Suprapubic skin (tissue), 4 donors: ENCODE results near the gene SEC11A.

Experiments used
- EP300 ChIP-seq: sonication (generic); formaldehyde crosslinking; IDR thresholded peaks from one replicate; pipeline ENCODE4 v1.6.1; 2017; ENCODE audit warnings: antibody characterized with exemption
- POLR2A ChIP-seq, 2 donors: fragments of 450-650 bp; IDR thresholded peaks; one replicate each; pipeline ENCODE4 v1.6.1; 2017; ENCODE audit warnings: antibody characterized with exemption in 2 of 2, mild to moderate bottlenecking in 2 of 2, moderate library complexity in 2 of 2
- POLR2AphosphoS5 ChIP-seq, 3 donors: sonication (generic); formaldehyde crosslinking; IDR thresholded peaks; one replicate each; pipeline ENCODE4 v1.6.1; 2017; ENCODE audit warnings: antibody characterized with exemption in 3 of 3

- TF ChIP-seq POLR2AphosphoS5 (IDR thresholded peaks at IDR 0.05) (no peak), POLR2A (IDR thresholded peaks at IDR 0.05) (no peak), EP300 (no peak)
Observed at GRCh38 chr15:84760219-84760618, 44.3 kb upstream of the SEC11A start.
